Neuron (in vitro differentiated cells): ENCODE results near the gene SMO.
"Not testable (repeated sequence)": the region's sequence is repeated elsewhere in the genome, so short reads cannot be mapped to it uniquely, and the experiment has no call there.

Experiments
- H2AFZ ChIP-seq: one replicate; pipeline ENCODE4 v1.6.1; 2013; ENCODE audit warnings: low read depth, mild to moderate bottlenecking, inconsistent platforms, low read length, moderate library complexity
- H3K27me3 ChIP-seq: one replicate; pipeline ENCODE4 v1.6.1; 2013; ENCODE audit warnings: low read length; ENCODE audit not compliant: insufficient read depth
- H3K36me3 ChIP-seq: one replicate; pipeline ENCODE4 v1.6.1; 2013; ENCODE audit warnings: low read length; ENCODE audit not compliant: insufficient read depth
- H3K4me1 ChIP-seq: one replicate; pipeline ENCODE4 v1.6.1; 2013; ENCODE audit warnings: low read length; ENCODE audit not compliant: insufficient read depth
- H3K4me3 ChIP-seq: 2 replicates; pipeline ENCODE4 v1.5.1; 2013; ENCODE audit warnings: mild to moderate bottlenecking, low read length, moderate library complexity
- H3K9me3 ChIP-seq: one replicate; pipeline ENCODE4 v1.6.1; 2013; ENCODE audit warnings: low read length

Gene SMO

DNA sequence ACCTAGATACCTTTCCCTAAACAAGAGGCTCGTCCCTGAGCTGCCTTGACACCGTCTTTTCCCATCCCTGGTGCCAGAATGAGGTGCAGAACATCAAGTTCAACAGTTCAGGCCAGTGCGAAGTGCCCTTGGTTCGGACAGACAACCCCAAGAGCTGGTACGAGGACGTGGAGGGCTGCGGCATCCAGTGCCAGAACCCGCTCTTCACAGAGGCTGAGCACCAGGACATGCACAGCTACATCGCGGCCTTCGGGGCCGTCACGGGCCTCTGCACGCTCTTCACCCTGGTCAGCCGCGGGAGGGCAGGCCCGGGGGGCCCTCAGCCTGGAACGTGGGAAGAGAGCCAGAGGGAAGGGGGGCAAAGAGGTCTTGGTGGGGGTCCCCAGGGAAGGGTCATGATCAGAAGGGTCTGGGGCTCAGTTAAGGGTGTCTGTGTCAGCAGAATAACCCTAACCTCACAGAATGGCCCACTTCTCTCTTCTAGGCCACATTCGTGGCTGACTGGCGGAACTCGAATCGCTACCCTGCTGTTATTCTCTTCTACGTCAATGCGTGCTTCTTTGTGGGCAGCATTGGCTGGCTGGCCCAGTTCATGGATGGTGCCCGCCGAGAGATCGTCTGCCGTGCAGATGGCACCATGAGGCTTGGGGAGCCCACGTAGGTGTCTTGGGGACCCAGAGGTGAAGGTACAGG, 16.8 kb downstream of the SMO start:
- H3K4me1 ChIP-seq, result no peaks in the 10 kb centered on the region
- no peak overlapping the region for H3K4me3 ChIP-seq
- peaks cover 73% of the 10 kb centered on the region for H3K36me3 ChIP-seq
- no peaks in the 10 kb centered on the region for H3K27me3 ChIP-seq
- H3K9me3 ChIP-seq, result no peaks in the 10 kb centered on the region
- no peak overlapping the region for H2AFZ ChIP-seq

DNA sequence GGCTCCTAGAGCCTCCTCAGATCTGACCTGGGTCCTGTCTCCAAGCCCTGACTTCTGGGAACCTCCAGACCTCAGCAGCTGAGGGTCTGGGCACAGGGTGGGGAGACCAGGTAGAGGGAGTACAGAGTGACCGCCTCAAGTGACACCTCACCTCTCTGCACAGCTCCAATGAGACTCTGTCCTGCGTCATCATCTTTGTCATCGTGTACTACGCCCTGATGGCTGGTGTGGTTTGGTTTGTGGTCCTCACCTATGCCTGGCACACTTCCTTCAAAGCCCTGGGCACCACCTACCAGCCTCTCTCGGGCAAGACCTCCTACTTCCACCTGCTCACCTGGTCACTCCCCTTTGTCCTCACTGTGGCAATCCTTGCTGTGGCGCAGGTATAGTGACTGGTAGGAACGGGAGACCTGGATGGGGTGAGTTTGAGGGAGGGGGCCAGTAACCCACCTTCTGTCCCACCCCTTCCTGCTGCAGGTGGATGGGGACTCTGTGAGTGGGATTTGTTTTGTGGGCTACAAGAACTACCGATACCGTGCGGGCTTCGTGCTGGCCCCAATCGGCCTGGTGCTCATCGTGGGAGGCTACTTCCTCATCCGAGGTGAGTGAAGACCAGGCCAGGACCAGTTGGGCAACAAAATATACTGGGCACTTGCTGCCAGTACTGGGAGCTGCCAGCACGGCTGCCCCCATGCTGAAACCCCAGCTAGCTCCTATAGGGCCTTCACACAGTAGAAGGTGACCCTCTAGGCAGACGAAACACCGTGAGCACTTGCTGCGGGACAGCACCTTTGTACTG, 17.8 kb downstream of the SMO start:
- Histone ChIP-seq H3K9me3 (no peaks in the 10 kb centered on the region), H3K4me1 (no peaks in the 10 kb centered on the region), H3K4me3 (no peak overlapping the region), H3K36me3 (peaks cover 82% of the 10 kb centered on the region), H2AFZ (no peak overlapping the region), H3K27me3 (no peaks in the 10 kb centered on the region)

DNA sequence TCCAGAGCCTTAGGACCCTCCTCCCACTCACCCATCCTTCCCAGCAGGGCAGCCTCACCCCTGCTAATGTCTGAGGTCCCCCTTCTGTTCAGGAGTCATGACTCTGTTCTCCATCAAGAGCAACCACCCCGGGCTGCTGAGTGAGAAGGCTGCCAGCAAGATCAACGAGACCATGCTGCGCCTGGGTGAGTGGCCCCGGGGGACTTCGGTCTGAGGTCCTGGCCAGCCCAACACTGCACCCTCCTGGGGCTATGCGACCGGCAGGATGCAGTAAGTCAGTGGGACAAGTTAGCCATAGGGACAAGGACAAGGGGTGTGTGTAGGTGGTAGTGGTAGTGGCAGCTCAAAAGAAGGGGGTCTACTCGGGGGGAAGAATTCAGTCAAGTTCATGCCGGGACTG, 20.2 kb downstream of the SMO start:
- H3K4me1 ChIP-seq, result no peaks in the 10 kb centered on the region
- no peaks in the 10 kb centered on the region for H3K27me3 ChIP-seq
- H3K9me3 ChIP-seq, result no peaks in the 10 kb centered on the region
- H2AFZ ChIP-seq, result no peak overlapping the region
- H3K4me3 ChIP-seq, result no peak overlapping the region
- H3K36me3 ChIP-seq, result peaks cover 82% of the 10 kb centered on the region

DNA sequence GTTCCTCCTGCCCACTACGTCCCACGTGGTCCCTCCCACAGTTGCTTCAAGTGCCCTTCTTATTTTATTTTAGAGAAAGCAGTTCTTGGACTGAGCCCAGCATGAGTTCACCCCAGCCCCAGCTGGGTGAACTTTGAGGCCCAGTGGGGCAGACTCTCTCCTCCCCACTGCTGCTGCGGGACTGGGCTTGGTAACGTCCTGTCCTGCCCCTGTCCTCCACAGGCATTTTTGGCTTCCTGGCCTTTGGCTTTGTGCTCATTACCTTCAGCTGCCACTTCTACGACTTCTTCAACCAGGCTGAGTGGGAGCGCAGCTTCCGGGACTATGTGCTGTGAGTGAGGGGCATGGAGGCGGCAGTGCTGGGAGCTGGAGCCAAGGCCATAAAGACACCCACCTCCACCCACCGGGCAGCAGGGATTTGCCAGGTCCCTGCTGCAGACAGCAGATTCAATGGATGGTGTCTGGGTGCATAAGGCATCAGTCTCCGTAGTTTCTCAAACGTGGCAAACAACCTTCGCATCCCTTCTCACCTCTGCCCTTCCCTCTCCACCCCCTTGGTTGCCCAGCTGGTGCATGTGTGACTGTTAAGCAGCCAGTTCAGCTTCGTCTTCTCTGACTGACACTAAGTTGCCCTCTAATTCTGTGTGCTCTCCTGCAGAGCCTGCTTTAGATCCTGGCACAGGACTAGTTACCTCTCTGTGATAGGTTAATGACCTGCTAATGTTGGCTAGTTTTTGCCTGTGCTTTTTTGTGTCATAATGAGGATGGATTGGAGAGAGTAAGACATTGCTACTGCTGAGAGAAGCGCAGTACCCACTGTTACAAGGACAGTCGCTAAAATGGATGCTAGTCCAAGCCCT, 20.9 kb downstream of the SMO start:
- no peak overlapping the region for H3K4me3 ChIP-seq
- no peaks in the 10 kb centered on the region for H3K4me1 ChIP-seq
- peaks cover 79% of the 10 kb centered on the region for H3K36me3 ChIP-seq

DNA sequence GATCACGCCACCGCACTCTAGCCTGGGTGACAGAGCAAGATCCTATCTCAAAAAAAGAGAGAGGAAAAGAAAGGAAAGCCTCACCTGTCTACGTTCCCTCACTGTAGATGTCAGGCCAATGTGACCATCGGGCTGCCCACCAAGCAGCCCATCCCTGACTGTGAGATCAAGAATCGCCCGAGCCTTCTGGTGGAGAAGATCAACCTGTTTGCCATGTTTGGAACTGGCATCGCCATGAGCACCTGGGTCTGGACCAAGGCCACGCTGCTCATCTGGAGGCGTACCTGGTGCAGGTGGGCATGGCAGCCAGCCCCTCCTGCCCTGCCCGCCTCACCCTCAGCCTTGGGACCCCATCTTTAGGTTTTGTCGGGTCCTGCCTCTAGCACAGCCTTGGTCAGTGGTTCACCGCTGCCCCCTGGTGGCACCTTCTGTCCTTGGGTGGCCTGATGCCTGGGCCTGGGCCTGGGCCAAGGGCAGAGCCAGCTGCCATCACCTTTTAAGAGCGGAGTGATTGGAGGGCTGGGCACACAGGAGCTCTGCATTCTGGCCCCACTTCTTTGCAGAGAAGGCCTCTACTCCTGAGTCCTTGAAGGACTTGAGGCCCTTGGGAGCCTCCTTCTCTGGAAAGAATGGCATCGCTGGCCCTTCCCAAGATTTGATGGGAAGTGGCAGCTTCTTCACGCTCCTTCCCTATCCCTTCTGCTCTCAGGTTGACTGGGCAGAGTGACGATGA, 22.0 kb downstream of the SMO start:
- Histone ChIP-seq H3K4me3 (no peak overlapping the region), H3K36me3 (peaks cover 72% of the 10 kb centered on the region), H2AFZ (no peak overlapping the region), H3K9me3 (no peaks in the 10 kb centered on the region), H3K4me1 (no peaks in the 10 kb centered on the region), H3K27me3 (no peaks in the 10 kb centered on the region)

More for the DNA sequence above, 20.9 kb downstream of the SMO start:
- Histone ChIP-seq H3K9me3 (no peaks in the 10 kb centered on the region), H3K27me3 (no peaks in the 10 kb centered on the region), H2AFZ (no peak overlapping the region)

DNA sequence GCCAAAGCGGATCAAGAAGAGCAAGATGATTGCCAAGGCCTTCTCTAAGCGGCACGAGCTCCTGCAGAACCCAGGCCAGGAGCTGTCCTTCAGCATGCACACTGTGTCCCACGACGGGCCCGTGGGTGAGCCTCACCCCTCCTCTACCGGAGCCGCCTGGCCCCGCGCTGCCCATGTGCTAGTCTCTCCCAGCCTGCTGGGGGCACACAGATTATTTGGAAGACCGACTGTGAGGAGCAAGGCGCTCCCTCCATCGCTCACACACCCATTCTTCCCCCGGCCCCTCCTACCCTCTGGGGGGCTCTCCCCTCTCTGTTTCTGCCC, 22.5 kb downstream of the SMO start:
- no peak overlapping the region for H2AFZ ChIP-seq
- H3K36me3 ChIP-seq, result peaks cover 66% of the 10 kb centered on the region
- no peaks in the 10 kb centered on the region for H3K4me1 ChIP-seq
- no peak overlapping the region for H3K4me3 ChIP-seq
- H3K9me3 ChIP-seq, result peaks cover 4% of the 10 kb centered on the region
- no peaks in the 10 kb centered on the region for H3K27me3 ChIP-seq

DNA sequence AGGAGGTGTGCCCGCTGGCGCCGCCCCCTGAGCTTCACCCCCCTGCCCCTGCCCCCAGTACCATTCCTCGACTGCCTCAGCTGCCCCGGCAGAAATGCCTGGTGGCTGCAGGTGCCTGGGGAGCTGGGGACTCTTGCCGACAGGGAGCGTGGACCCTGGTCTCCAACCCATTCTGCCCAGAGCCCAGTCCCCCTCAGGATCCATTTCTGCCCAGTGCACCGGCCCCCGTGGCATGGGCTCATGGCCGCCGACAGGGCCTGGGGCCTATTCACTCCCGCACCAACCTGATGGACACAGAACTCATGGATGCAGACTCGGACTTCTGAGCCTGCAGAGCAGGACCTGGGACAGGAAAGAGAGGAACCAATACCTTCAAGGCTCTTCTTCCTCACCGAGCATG, 23.7 kb downstream of the SMO start:
- Histone ChIP-seq H3K9me3 (peaks cover 4% of the 10 kb centered on the region), H2AFZ (no peak overlapping the region), H3K36me3 (peaks cover 57% of the 10 kb centered on the region), H3K27me3 (no peaks in the 10 kb centered on the region), H3K4me1 (no peaks in the 10 kb centered on the region), H3K4me3 (no peak overlapping the region)

DNA sequence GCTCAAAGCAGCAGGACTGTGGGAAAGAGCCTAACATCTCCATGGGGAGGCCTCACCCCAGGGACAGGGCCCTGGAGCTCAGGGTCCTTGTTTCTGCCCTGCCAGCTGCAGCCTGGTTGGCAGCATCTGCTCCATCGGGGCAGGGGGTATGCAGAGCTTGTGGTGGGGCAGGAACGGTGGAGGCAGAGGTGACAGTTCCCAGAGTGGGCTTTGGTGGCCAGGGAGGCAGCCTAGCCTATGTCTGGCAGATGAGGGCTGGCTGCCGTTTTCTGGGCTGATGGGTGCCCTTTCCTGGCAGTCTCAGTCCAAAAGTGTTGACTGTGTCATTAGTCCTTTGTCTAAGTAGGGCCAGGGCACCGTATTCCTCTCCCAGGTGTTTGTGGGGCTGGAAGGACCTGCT, 24.2 kb downstream of the SMO start:
- Histone ChIP-seq H3K4me1 (no peaks in the 10 kb centered on the region), H3K4me3 (no peak overlapping the region), H2AFZ (no peak overlapping the region), H3K27me3 (no peaks in the 10 kb centered on the region), H3K9me3 (peaks cover 4% of the 10 kb centered on the region), H3K36me3 (peaks cover 52% of the 10 kb centered on the region)

DNA sequence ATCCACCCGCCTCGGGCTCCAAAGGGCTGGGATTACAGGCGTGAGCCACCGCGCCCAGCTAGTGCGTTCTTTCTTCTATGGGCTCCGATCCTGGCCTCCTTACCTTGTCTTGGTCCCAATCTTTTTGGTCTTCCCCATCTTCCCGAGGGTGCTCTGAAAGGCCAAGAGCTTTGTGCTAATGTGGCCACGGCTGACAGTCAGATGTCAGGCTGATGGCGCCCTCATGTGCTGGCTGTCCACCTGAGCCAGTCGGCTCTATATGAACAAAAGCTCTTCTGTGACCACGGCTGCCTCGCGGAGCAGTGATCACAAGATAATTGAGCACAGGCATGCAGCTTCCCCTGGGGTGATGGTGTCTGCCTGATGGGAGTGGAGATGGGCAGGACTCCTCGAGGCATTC, 25.4 kb downstream of the SMO start:
- Histone ChIP-seq H3K4me1 (peaks cover 2% of the 10 kb centered on the region), H3K9me3 (peaks cover 4% of the 10 kb centered on the region), H3K27me3 (no peaks in the 10 kb centered on the region), H3K4me3 (no peak overlapping the region), H2AFZ (no peak overlapping the region), H3K36me3 (peaks cover 44% of the 10 kb centered on the region)

DNA sequence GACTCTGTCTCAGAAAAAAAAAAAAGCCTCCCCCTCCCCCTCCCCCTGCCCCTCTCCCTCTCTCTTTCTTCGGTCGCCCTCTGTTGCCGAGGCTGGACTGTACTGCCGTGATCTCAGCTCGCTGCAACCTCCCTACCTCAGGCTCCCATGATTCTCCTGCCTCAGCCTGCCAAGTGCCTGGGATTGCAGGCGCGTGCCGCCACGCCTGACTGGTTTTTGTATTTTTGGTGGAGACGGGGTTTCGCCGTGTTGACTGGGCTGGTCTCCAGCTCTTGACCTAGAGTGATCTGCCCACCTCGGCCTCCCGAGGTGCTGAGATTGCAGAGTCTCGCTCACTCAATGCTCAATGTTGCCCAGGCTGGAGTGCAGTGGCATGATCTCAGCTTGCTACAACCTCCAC, 27.3 kb downstream of the SMO start:
- H3K4me1 ChIP-seq, H3K27me3 ChIP-seq, H2AFZ ChIP-seq, H3K4me3 ChIP-seq, H3K9me3 ChIP-seq: not testable (repeated sequence)
- H3K36me3 ChIP-seq, result peaks cover 26% of the 10 kb centered on the region

DNA sequence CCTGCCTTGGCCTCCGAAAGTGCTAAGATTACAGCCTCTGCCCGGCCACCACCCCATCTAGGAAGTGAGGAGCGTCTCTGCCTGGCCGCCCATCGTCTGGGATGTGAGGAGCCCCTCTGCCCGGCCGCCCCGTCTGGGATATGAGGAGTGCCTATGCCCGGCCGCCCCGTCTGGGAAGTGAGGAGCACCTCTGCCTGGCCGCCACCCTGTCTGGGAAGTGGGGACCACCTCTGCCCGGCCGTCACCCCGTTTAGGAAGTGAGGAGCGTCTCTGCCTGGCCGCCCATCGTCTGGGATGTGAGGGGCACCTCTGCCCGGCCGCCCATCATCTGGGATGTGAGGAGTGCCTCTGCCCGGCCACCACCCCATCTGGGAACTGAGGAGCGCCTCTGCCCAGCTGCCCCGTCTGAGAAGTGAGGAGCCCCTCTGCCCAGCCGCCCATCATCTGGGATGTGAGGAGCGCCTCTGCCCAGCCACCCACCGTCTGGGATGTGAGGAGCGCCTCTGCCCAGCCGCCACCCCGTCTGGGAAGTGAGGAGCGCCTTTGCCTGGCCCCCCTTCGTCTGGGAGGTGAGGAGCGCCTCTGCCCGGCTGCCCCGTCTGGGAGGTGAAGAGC, 27.8 kb downstream of the SMO start:
- H3K9me3 ChIP-seq, H3K27me3 ChIP-seq, H3K4me3 ChIP-seq, H3K4me1 ChIP-seq, H2AFZ ChIP-seq: not testable (repeated sequence)
- H3K36me3 ChIP-seq, result peaks cover 20% of the 10 kb centered on the region

DNA sequence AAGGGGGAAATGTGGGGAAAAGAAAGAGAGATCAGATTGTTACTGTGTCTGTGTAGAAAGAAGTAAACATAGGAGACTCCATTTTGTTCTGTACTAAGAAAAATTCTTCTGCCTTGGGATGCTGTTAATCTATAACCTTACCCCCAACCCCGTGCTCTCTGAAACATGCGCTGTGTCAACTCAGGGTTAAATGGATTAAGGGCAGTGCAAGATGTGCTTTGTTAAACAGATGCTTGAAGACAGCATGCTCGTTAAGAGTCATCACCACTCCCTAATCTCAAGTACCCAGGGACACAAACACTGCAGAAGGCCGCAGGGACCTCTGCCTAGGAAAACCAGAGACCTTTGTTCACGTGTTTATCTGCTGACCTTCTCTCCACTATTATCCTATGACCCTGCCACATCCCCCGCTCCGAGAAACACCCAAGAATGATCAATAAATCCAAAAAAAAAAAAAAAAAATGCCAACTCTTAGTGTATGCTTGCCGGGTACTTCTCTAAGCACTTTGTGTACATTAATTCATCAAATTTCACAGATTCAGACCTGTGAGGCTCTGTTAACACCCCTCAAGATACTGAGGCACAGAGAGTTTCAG, 28.5 kb downstream of the SMO start:
- H3K9me3 ChIP-seq, H3K4me1 ChIP-seq, H3K27me3 ChIP-seq: not testable (repeated sequence)

More for the DNA sequence above, 28.5 kb downstream of the SMO start:
- H3K4me3 ChIP-seq, H2AFZ ChIP-seq: not testable (repeated sequence)
- H3K36me3 ChIP-seq, result peaks cover 13% of the 10 kb centered on the region
